DMS114 treated with DMSO at 0.1 percent for 48 hours (cell line): ENCODE measurements around the gene AQP2.
"Not testable (repeated sequence)": the region's sequence is repeated elsewhere in the genome, so short reads cannot be mapped to it uniquely, and the experiment has no call there.

Source experiments
- DNase-seq: peaks from one replicate; lab custom pipeline; 2025; ENCODE audit not compliant: unreplicated experiment; lab: John Stamatoyannopoulos, UW

Gene AQP2

GRCh38 chr12:49984476-49985359 lies 34.2 kb downstream of the AQP2 start:
- DNase-seq, result no peak

GRCh38 chr12:49985981-49986380 lies 35.4 kb downstream of the AQP2 start:
- DNase-seq, result no peak

- not testable (repeated sequence) for DNase-seq
Observed at GRCh38 chr12:49986476-49986875, 35.9 kb downstream of the AQP2 start.

GRCh38 chr12:49987625-49988303 lies 37.2 kb downstream of the AQP2 start:
- DNase-seq, result no peak

GRCh38 chr12:49989400-49989799 lies 38.9 kb downstream of the AQP2 start:
- not testable (repeated sequence) for DNase-seq

- no peak for DNase-seq
Observed at GRCh38 chr12:49990273-49990672, 39.7 kb downstream of the AQP2 start.

- DNase-seq, result no peak
Observed at GRCh38 chr12:49998453-49998852, 47.9 kb downstream of the AQP2 start.

GRCh38 chr12:50003595-50003994 lies 53.1 kb downstream of the AQP2 start:
- no peak for DNase-seq

- DNase-seq, result no peak
Observed at GRCh38 chr12:50004696-50005095, 54.2 kb downstream of the AQP2 start.

- no peak for DNase-seq
Observed at GRCh38 chr12:50005175-50005574, 54.6 kb downstream of the AQP2 start.

GRCh38 chr12:50006280-50006679 lies 55.7 kb downstream of the AQP2 start:
- DNase-seq, result no peak

- no peak for DNase-seq
Observed at GRCh38 chr12:50006754-50007442, 56.4 kb downstream of the AQP2 start.
